ENCODE measurements around the gene CACNA2D4. TPM values are rescaled to one million over a fixed set of nuclear protein-coding genes. Genes with fewer than 3 reads are reported as not detected.

CACNA2D4 gene
- total RNA-seq, 2 experiments from 2014 or later, result 20.8 to 23.6 TPM

DNA sequence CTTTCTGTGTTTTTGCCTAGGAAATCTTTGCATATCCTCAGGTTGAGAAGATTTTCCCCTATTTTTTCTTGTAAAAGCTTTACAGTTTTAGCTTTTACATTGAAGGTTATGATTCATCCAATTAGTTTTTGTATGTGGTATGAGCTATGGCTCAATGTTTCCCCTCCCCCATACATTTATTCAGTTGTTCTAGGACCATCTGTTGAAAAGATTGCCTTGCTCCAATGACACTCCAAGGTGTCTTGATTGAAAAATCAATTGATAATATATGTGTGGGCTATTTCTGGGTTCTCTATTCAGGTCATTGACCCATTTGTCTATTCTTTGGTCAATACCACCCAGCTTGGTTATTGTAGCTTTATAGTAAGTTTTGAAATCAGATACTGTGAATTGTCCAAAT is 55.5 kb downstream of the CACNA2D4 start:
- no peak for DNase-seq
- H3K27me3 Mint-ChIP-seq, result peaks cover 13% of the 10 kb centered on the region
- no peaks in the 10 kb centered on the region for H3K9me3 Mint-ChIP-seq
- no peak overlapping the region for H3K27ac Mint-ChIP-seq
- H3K36me3 Mint-ChIP-seq (ENCODE audit: low read depth), result no peaks in the 10 kb centered on the region
- H3K4me1 Mint-ChIP-seq, result no peaks in the 10 kb centered on the region
- ChIA-PET CTCF (no interaction called here), POLR2A (no interaction called here)
- H3K4me3 Mint-ChIP-seq, result no peak overlapping the region

DNA sequence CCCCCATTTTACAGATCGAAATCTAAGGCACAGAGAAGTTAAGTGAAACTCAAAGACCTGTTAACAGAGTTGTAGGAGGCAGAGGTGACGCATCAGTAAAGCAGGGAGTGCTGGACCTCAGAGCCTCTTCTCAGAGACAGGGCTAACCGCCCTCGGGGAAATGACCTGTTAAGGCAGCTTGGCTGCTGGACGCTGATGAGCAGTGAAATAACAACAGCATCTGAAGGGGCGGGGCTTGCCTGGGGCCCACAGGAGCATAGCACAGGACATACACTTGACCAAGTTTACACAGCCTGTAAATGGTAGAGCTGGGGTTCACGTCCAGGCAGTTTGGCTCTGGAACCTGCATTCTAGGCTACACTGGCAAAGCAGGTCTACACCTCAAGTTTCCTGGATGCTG is 58.8 kb downstream of the CACNA2D4 start:
- Mint-ChIP-seq H3K27me3 (no peaks in the 10 kb centered on the region), H3K9me3 (no peaks in the 10 kb centered on the region), H3K27ac (no peak overlapping the region), H3K36me3 (ENCODE audit: low read depth) (no peaks in the 10 kb centered on the region), H3K4me1 (peaks cover 5% of the 10 kb centered on the region), H3K4me3 (no peak overlapping the region)
- CTCF ChIA-PET, result no interaction called here
- POLR2A ChIA-PET, result no interaction called here
- DNase-seq, result no peak

GRCh38 chr12:1858456-1858855 is 60.0 kb downstream of the CACNA2D4 start:
- Mint-ChIP-seq H3K36me3 (ENCODE audit: low read depth) (no peaks in the 10 kb centered on the region), H3K4me1 (peaks cover 5% of the 10 kb centered on the region), H3K4me3 (no peak overlapping the region), H3K27ac (no peak overlapping the region), H3K9me3 (no peaks in the 10 kb centered on the region), H3K27me3 (no peaks in the 10 kb centered on the region)
- ChIA-PET POLR2A (no interaction called here), CTCF (no interaction called here)
- no peak for DNase-seq

DNA sequence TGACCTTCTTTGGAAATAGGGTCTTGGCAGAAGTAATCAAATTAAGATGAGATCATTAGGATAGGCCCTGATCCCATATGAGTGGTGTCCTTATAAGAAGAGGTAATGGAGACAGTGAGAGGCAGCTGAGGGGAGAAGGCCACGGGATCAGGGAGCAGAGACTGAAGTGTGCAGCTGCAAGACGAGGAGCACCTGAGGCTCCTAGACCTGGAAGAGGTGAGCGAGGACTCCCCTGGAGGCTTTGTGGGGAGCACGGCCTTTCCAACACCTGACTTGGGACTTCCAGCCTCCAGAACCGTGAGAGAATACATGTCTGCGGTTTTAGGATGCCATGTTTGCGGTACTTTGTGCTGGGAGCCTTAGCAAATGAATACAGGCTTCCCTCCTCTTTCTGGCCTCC is 60.6 kb downstream of the CACNA2D4 start:
- DNase-seq, result no peak
- Mint-ChIP-seq H3K4me1 (peaks cover 5% of the 10 kb centered on the region), H3K4me3 (no peak overlapping the region), H3K9me3 (no peaks in the 10 kb centered on the region), H3K27me3 (no peaks in the 10 kb centered on the region), H3K36me3 (ENCODE audit: low read depth) (no peaks in the 10 kb centered on the region), H3K27ac (no peak overlapping the region)
- ChIA-PET CTCF (no interaction called here), POLR2A (no interaction called here)

DNA sequence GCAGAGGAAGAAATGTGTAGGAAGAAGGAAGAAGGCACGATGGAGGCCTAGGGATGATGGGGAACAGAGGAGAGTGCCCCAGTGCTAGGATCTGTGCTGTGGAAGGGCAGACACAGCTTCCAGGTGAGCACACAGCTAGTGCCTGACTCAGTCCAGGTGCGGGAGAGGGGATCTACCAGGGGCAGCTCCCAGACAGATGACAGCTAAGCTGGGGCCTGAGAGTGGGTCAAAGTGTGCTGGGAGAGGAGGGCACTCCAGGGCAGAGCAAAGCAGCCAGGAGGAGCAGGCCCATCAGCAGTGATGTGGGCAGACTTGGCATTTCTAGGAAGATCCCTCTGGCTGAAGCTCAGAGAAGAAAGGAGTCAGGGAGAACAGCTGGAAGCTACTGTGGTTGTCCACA is 61.4 kb downstream of the CACNA2D4 start:
- CTCF ChIA-PET, result no interaction called here
- Mint-ChIP-seq H3K9me3 (no peaks in the 10 kb centered on the region), H3K27ac (no peak overlapping the region), H3K36me3 (ENCODE audit: low read depth) (no peaks in the 10 kb centered on the region), H3K4me3 (no peak overlapping the region), H3K27me3 (no peaks in the 10 kb centered on the region), H3K4me1 (peaks cover 5% of the 10 kb centered on the region)
- POLR2A ChIA-PET, result no interaction called here
- DNase-seq, result no peak

GRCh38 chr12:1855241-1855640 is 63.2 kb downstream of the CACNA2D4 start:
- Mint-ChIP-seq H3K9me3 (no peaks in the 10 kb centered on the region), H3K4me3 (no peak overlapping the region), H3K36me3 (ENCODE audit: low read depth) (no peaks in the 10 kb centered on the region), H3K27ac (no peak overlapping the region), H3K4me1 (peaks cover 7% of the 10 kb centered on the region), H3K27me3 (peaks cover 6% of the 10 kb centered on the region)
- no peak for DNase-seq
- POLR2A ChIA-PET, result no interaction called here
- CTCF ChIA-PET, result interaction anchor here (0.6 kb wide), 1 partner anchor 777 kb away, joined by 3 read pairs; no protein-coding TSS in a partner anchor

GRCh38 chr12:1853716-1854115 is 64.7 kb downstream of the CACNA2D4 start:
- CTCF ChIA-PET, result interaction anchor here (1.5 kb wide), 1 partner anchor 201 kb away, joined by 4 read pairs; no protein-coding TSS in a partner anchor
- H3K27ac Mint-ChIP-seq, result no peak overlapping the region
- H3K36me3 Mint-ChIP-seq (ENCODE audit: low read depth), result no peaks in the 10 kb centered on the region
- no peak overlapping the region for H3K4me3 Mint-ChIP-seq
- peaks cover 6% of the 10 kb centered on the region for H3K27me3 Mint-ChIP-seq
- no peaks in the 10 kb centered on the region for H3K9me3 Mint-ChIP-seq
- peaks cover 7% of the 10 kb centered on the region for H3K4me1 Mint-ChIP-seq
- POLR2A ChIA-PET, result no interaction called here
- DNase-seq, result no peak

DNA sequence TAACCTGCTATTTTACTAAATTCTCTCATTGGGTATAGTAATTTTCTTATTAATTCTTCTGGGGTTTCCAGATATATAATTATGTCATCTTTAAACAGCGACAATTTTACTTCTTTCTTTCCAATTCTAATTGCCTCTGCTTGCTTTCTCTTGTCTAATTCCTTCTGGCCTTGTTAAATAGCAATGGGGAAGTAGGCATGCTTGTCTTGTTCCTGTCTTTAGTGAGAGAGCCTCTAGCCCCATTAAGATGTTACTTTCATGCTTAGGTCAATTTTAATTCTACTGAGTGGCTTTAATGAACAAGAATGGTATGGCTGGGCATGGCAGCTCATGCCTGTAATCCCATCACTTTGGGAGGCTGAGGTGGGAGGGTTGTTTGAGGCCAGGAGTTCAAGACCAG is 66.4 kb downstream of the CACNA2D4 start:
- Mint-ChIP-seq H3K36me3 (ENCODE audit: low read depth) (no peaks in the 10 kb centered on the region), H3K4me3 (no peak overlapping the region), H3K27ac (no peak overlapping the region), H3K27me3 (peaks cover 6% of the 10 kb centered on the region), H3K9me3 (no peaks in the 10 kb centered on the region), H3K4me1 (peaks cover 7% of the 10 kb centered on the region)
- ChIA-PET CTCF (no interaction called here), POLR2A (no interaction called here)
- no peak for DNase-seq

GRCh38 chr12:1851151-1851701 is 67.2 kb downstream of the CACNA2D4 start:
- Mint-ChIP-seq H3K27ac (no peak overlapping the region), H3K27me3 (peaks cover 6% of the 10 kb centered on the region)
- CTCF ChIA-PET, result no interaction called here

DNA sequence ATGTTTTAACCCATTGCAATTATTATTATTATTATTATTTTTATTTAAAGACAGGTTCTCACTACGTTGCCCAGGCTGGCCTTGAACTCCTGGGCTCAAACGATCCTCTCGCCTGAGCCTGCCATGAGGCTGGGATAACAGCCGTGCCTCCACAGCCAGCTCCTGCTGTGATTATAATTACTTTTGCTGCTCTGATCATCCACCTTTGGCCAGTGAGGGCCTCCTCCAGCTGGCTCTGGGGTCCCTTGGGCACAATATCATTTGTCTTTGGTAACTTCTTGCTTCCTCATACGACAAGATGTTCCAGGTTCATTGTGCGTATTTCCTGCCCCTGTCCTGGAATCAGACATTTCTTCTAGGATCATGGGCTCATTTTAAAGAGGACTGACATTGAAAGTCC is 69.7 kb downstream of the CACNA2D4 start:
- H3K4me1 Mint-ChIP-seq, result peaks cover 2% of the 10 kb centered on the region
- H3K4me3 Mint-ChIP-seq, result no peak overlapping the region
- POLR2A ChIA-PET, result no interaction called here
- H3K27ac Mint-ChIP-seq, result no peak overlapping the region
- H3K9me3 Mint-ChIP-seq, result no peaks in the 10 kb centered on the region
- no peaks in the 10 kb centered on the region for H3K36me3 Mint-ChIP-seq (ENCODE audit: low read depth)
- CTCF ChIA-PET, result no interaction called here
- DNase-seq, result no peak
- H3K27me3 Mint-ChIP-seq, result peaks cover 12% of the 10 kb centered on the region

More at GRCh38 chr12:1851151-1851701, 67.2 kb downstream of the CACNA2D4 start:
- Mint-ChIP-seq H3K4me3 (no peak overlapping the region), H3K36me3 (ENCODE audit: low read depth) (no peaks in the 10 kb centered on the region), H3K9me3 (no peaks in the 10 kb centered on the region), H3K4me1 (peaks cover 7% of the 10 kb centered on the region)
- POLR2A ChIA-PET, result no interaction called here
- no peak for DNase-seq

- no peak overlapping the region for H3K4me3 Mint-ChIP-seq
- no peak for DNase-seq
- H3K27me3 Mint-ChIP-seq, result peaks cover 12% of the 10 kb centered on the region
- peaks cover 2% of the 10 kb centered on the region for H3K4me1 Mint-ChIP-seq
- H3K9me3 Mint-ChIP-seq, result no peaks in the 10 kb centered on the region
- no peaks in the 10 kb centered on the region for H3K36me3 Mint-ChIP-seq (ENCODE audit: low read depth)
- ChIA-PET POLR2A (no interaction called here), CTCF (no interaction called here)
- no peak overlapping the region for H3K27ac Mint-ChIP-seq
Observed at GRCh38 chr12:1848146-1848545, 70.3 kb downstream of the CACNA2D4 start.

GRCh38 chr12:1847411-1847810 is 71.0 kb downstream of the CACNA2D4 start:
- no peak for DNase-seq
- CTCF ChIA-PET, result no interaction called here
- Mint-ChIP-seq H3K36me3 (ENCODE audit: low read depth) (no peaks in the 10 kb centered on the region), H3K27me3 (peaks cover 15% of the 10 kb centered on the region), H3K4me3 (no peak overlapping the region), H3K9me3 (no peaks in the 10 kb centered on the region), H3K4me1 (peaks cover 2% of the 10 kb centered on the region), H3K27ac (no peak overlapping the region)
- POLR2A ChIA-PET, result no interaction called here

GRCh38 chr12:1846421-1847405 is 71.7 kb downstream of the CACNA2D4 start:
- Mint-ChIP-seq H3K4me1 (peaks cover 2% of the 10 kb centered on the region), H3K27ac (no peak overlapping the region), H3K9me3 (no peaks in the 10 kb centered on the region), H3K27me3 (peaks cover 15% of the 10 kb centered on the region), H3K36me3 (ENCODE audit: low read depth) (no peaks in the 10 kb centered on the region), H3K4me3 (no peak overlapping the region)
- ChIA-PET POLR2A (no interaction called here), CTCF (no interaction called here)
- no peak for DNase-seq

DNA sequence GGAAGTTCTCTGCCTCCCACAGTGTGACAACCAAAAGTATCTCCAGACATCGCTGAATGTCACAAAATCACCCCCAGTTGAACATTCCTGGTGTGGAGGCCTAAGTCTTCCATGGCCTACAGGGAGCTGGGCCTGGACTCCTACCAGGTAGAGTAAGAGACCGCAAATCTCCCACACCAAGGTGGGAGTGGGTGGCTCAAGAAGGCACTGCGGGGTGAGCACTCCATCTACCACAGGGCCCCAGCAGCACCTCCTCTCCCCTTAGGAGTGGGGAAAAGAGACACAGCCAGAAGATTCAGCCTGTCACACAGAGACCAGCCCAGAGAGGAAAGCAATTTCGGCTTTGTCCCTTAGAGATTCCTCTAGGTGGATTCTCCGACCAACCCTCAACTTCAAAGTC is 72.6 kb downstream of the CACNA2D4 start:
- CTCF ChIA-PET, result no interaction called here
- H3K9me3 Mint-ChIP-seq, result no peaks in the 10 kb centered on the region
- no peaks in the 10 kb centered on the region for H3K4me1 Mint-ChIP-seq
- H3K27ac Mint-ChIP-seq, result no peak overlapping the region
- no peak overlapping the region for H3K4me3 Mint-ChIP-seq
- POLR2A ChIA-PET, result no interaction called here
- no peaks in the 10 kb centered on the region for H3K36me3 Mint-ChIP-seq (ENCODE audit: low read depth)
- peaks cover 10% of the 10 kb centered on the region for H3K27me3 Mint-ChIP-seq
- no peak for DNase-seq
